Epithelial cell of prostate (primary cell): ENCODE results near the gene KCNK18.
A peak's percentile ranks its signal among the peaks of the same experiment; 100 is the strongest.

Experiments used
- DNase-seq: peaks from one replicate; pipeline ENCODE4 v3.0.0-alpha.2; 2011; ENCODE audit warnings: low read depth, low spot score
- H3K27ac ChIP-seq: fragments of 450-650 bp; 2 replicates; pipeline ENCODE4 v1.5.1; 2017; ENCODE audit warnings: mild to moderate bottlenecking

Gene KCNK18

GRCh38 chr10:117197189-117197588 lies at the start of gene KCNK18:
Gene KCNK18, plus strand, starts transcription at chr10:117197489. Its CDS starts 0 bp downstream, at chr10:117197489.
- no peak within 1 kb of the TSS for H3K27ac ChIP-seq
- DNase-seq: no peak

- H3K27ac ChIP-seq: no peak overlapping the region
- no peak for DNase-seq
Measured at GRCh38 chr10:117148284-117148683, 49.0 kb upstream of the KCNK18 start.

- no peak for DNase-seq
- no peak overlapping the region for H3K27ac ChIP-seq
Measured at GRCh38 chr10:117152668-117153067, 44.6 kb upstream of the KCNK18 start.

GRCh38 chr10:117158297-117158696 lies 39.0 kb upstream of the KCNK18 start:
- H3K27ac ChIP-seq: no peak overlapping the region

GRCh38 chr10:117159390-117159789 lies 37.9 kb upstream of the KCNK18 start:
- H3K27ac ChIP-seq: no peak overlapping the region
- no peak for DNase-seq

More at GRCh38 chr10:117158297-117158696, 39.0 kb upstream of the KCNK18 start:
- DNase-seq: no peak

GRCh38 chr10:117160567-117160966 lies 36.7 kb upstream of the KCNK18 start:
- no peak for DNase-seq
- no peak overlapping the region for H3K27ac ChIP-seq

- DNase-seq: no peak
- no peak overlapping the region for H3K27ac ChIP-seq
Measured at GRCh38 chr10:117161386-117162033, 35.8 kb upstream of the KCNK18 start.

GRCh38 chr10:117162093-117163060 lies 34.9 kb upstream of the KCNK18 start:
- no peak for DNase-seq

GRCh38 chr10:117163061-117163953 lies 34.0 kb upstream of the KCNK18 start:
- no peak overlapping the region for H3K27ac ChIP-seq
- no peak for DNase-seq

More at GRCh38 chr10:117162093-117163060, 34.9 kb upstream of the KCNK18 start:
- H3K27ac ChIP-seq: no peak overlapping the region

- no peak for DNase-seq
Measured at GRCh38 chr10:117163954-117164548, 33.2 kb upstream of the KCNK18 start.

GRCh38 chr10:117164592-117165537 lies 32.4 kb upstream of the KCNK18 start:
- DNase-seq: no peak
- no peak overlapping the region for H3K27ac ChIP-seq

More at GRCh38 chr10:117163954-117164548, 33.2 kb upstream of the KCNK18 start:
- no peak overlapping the region for H3K27ac ChIP-seq

- DNase-seq: no peak
Measured at GRCh38 chr10:117165538-117166417, 31.5 kb upstream of the KCNK18 start.

GRCh38 chr10:117166418-117167345 lies 30.6 kb upstream of the KCNK18 start:
- DNase-seq: peak; percentile 20
- H3K27ac ChIP-seq: no peak overlapping the region

More at GRCh38 chr10:117165538-117166417, 31.5 kb upstream of the KCNK18 start:
- no peak overlapping the region for H3K27ac ChIP-seq

GRCh38 chr10:117167346-117167788 lies 29.9 kb upstream of the KCNK18 start:
- DNase-seq: no peak
- no peak overlapping the region for H3K27ac ChIP-seq

GRCh38 chr10:117167789-117168674 lies 29.3 kb upstream of the KCNK18 start:
- DNase-seq: no peak
- no peak overlapping the region for H3K27ac ChIP-seq

GRCh38 chr10:117168729-117169128 lies 28.6 kb upstream of the KCNK18 start:
- DNase-seq: no peak
- no peak overlapping the region for H3K27ac ChIP-seq
